Measurements from ENCODE around the gene ADGRE2. TPM values are rescaled to one million over a fixed set of nuclear protein-coding genes. Genes with fewer than 3 reads are reported as not detected.
"Not testable (repeated sequence)": the region's sequence is repeated elsewhere in the genome, so short reads cannot be mapped to it uniquely, and the experiment has no call there.

ADGRE2 gene
- total RNA-seq, 1 experiment from 2014 or later, result not detected

GRCh38 chr19:14781713-14782536, 3.6 kb upstream of the ADGRE2 start:
- DNase-seq (ENCODE audit: low read depth); in situ Hi-C loops (cut with HindIII; ENCODE audit: low pct_unique_long_range_greater_than_20kb, low sequenced_read_pairs): not testable (repeated sequence)

- in situ Hi-C loops (cut with HindIII; ENCODE audit: low pct_unique_long_range_greater_than_20kb, low sequenced_read_pairs); DNase-seq (ENCODE audit: low read depth): not testable (repeated sequence)
These were observed 2.4 kb upstream of the ADGRE2 start for GRCh38 chr19:14780622-14781225.

GRCh38 chr19:14779151-14779550, 791 bp upstream of the ADGRE2 start:
- no peak for DNase-seq (ENCODE audit: low read depth)
- in situ Hi-C loops (cut with HindIII; ENCODE audit: low pct_unique_long_range_greater_than_20kb, low sequenced_read_pairs), result no loop called here

GRCh38 chr19:14777645-14778044, 715 bp downstream of the ADGRE2 start:
- in situ Hi-C loops (cut with HindIII; ENCODE audit: low pct_unique_long_range_greater_than_20kb, low sequenced_read_pairs); DNase-seq (ENCODE audit: low read depth): not testable (repeated sequence)

- no peak for DNase-seq (ENCODE audit: low read depth)
- in situ Hi-C loops (cut with HindIII; ENCODE audit: low pct_unique_long_range_greater_than_20kb, low sequenced_read_pairs), result no loop called here
These were observed 2.3 kb downstream of the ADGRE2 start for GRCh38 chr19:14775869-14776586.

GRCh38 chr19:14775326-14775725, 3.0 kb downstream of the ADGRE2 start:
- in situ Hi-C loops (cut with HindIII; ENCODE audit: low pct_unique_long_range_greater_than_20kb, low sequenced_read_pairs); DNase-seq (ENCODE audit: low read depth): not testable (repeated sequence)

- no peak for DNase-seq (ENCODE audit: low read depth)
- in situ Hi-C loops (cut with HindIII; ENCODE audit: low pct_unique_long_range_greater_than_20kb, low sequenced_read_pairs), result no loop called here
These were observed 4.0 kb downstream of the ADGRE2 start for GRCh38 chr19:14774373-14774772.

GRCh38 chr19:14773722-14774121, 4.6 kb downstream of the ADGRE2 start:
- in situ Hi-C loops (cut with HindIII; ENCODE audit: low pct_unique_long_range_greater_than_20kb, low sequenced_read_pairs); DNase-seq (ENCODE audit: low read depth): not testable (repeated sequence)

GRCh38 chr19:14772995-14773394, 5.4 kb downstream of the ADGRE2 start:
- no peak for DNase-seq (ENCODE audit: low read depth)
- in situ Hi-C loops (cut with HindIII; ENCODE audit: low pct_unique_long_range_greater_than_20kb, low sequenced_read_pairs), result no loop called here

GRCh38 chr19:14772467-14772866, 5.9 kb downstream of the ADGRE2 start:
- in situ Hi-C loops (cut with HindIII; ENCODE audit: low pct_unique_long_range_greater_than_20kb, low sequenced_read_pairs), result no loop called here

GRCh38 chr19:14770944-14771839, 7.2 kb downstream of the ADGRE2 start:
- in situ Hi-C loops (cut with HindIII; ENCODE audit: low pct_unique_long_range_greater_than_20kb, low sequenced_read_pairs), result no loop called here
- no peak for DNase-seq (ENCODE audit: low read depth)

More at GRCh38 chr19:14772467-14772866, 5.9 kb downstream of the ADGRE2 start:
- no peak for DNase-seq (ENCODE audit: low read depth)

GRCh38 chr19:14770136-14770535, 8.2 kb downstream of the ADGRE2 start:
- in situ Hi-C loops (cut with HindIII; ENCODE audit: low pct_unique_long_range_greater_than_20kb, low sequenced_read_pairs), result no loop called here
- no peak for DNase-seq (ENCODE audit: low read depth)

GRCh38 chr19:14769201-14769600, 9.2 kb downstream of the ADGRE2 start:
- in situ Hi-C loops (cut with HindIII; ENCODE audit: low pct_unique_long_range_greater_than_20kb, low sequenced_read_pairs), result no loop called here

GRCh38 chr19:14768001-14768400, 10.4 kb downstream of the ADGRE2 start:
- DNase-seq (ENCODE audit: low read depth), result no peak
- in situ Hi-C loops (cut with HindIII; ENCODE audit: low pct_unique_long_range_greater_than_20kb, low sequenced_read_pairs), result no loop called here

More at GRCh38 chr19:14769201-14769600, 9.2 kb downstream of the ADGRE2 start:
- no peak for DNase-seq (ENCODE audit: low read depth)

GRCh38 chr19:14767466-14767971, 10.8 kb downstream of the ADGRE2 start:
- DNase-seq (ENCODE audit: low read depth), result no peak
- in situ Hi-C loops (cut with HindIII; ENCODE audit: low pct_unique_long_range_greater_than_20kb, low sequenced_read_pairs), result no loop called here

GRCh38 chr19:14765841-14766240, 12.5 kb downstream of the ADGRE2 start:
- DNase-seq (ENCODE audit: low read depth); in situ Hi-C loops (cut with HindIII; ENCODE audit: low pct_unique_long_range_greater_than_20kb, low sequenced_read_pairs): not testable (repeated sequence)

- in situ Hi-C loops (cut with HindIII; ENCODE audit: low pct_unique_long_range_greater_than_20kb, low sequenced_read_pairs); DNase-seq (ENCODE audit: low read depth): not testable (repeated sequence)
These were observed 13.0 kb downstream of the ADGRE2 start for GRCh38 chr19:14765403-14765802.

- in situ Hi-C loops (cut with HindIII; ENCODE audit: low pct_unique_long_range_greater_than_20kb, low sequenced_read_pairs), result no loop called here
- DNase-seq (ENCODE audit: low read depth), result no peak
These were observed 14.0 kb downstream of the ADGRE2 start for GRCh38 chr19:14764401-14764800.
